Muscle layer of colon (tissue), 2 donors: ENCODE data around the gene MTIF2.
"Not testable (repeated sequence)": the region's sequence is repeated elsewhere in the genome, so short reads cannot be mapped to it uniquely, and the experiment has no call there.

ENCODE experiments used
- H3K27ac ChIP-seq: one replicate; pipeline ENCODE4 v1.7.0; 2013; ENCODE audit warnings: low read depth, mild to moderate bottlenecking, low read length, moderate library complexity
- H3K27me3 ChIP-seq, 2 donors: one replicate each; pipeline ENCODE4 v1.7.0; 2013; ENCODE audit warnings: low read length in 2 of 2, mild to moderate bottlenecking in 2 of 2; ENCODE audit not compliant: insufficient read depth in 2 of 2, control insufficient read depth in 1 of 2
- H3K36me3 ChIP-seq: one replicate; pipeline ENCODE4 v1.7.0; 2013; ENCODE audit warnings: mild to moderate bottlenecking, low read length; ENCODE audit not compliant: insufficient read depth
- H3K4me1 ChIP-seq: one replicate; pipeline ENCODE4 v1.7.0; 2013; ENCODE audit warnings: mild to moderate bottlenecking, low read length; ENCODE audit not compliant: insufficient read depth
- H3K4me3 ChIP-seq, 2 donors: one replicate each; pipeline ENCODE4 v1.7.0; 2013; ENCODE audit warnings: low read length in 2 of 2, low read depth in 1 of 2, mild to moderate bottlenecking in 1 of 2, moderate library complexity in 1 of 2
- H3K9ac ChIP-seq: one replicate; pipeline ENCODE4 v1.7.0; 2013; ENCODE audit warnings: low read length
- H3K9me3 ChIP-seq: one replicate; pipeline ENCODE4 v1.7.0; 2013; ENCODE audit warnings: mild to moderate bottlenecking, low read length
- donor health status: abdominal sarcoma.
- donor health status: Adenocarcinoma of cecum.

The MTIF2 gene

DNA sequence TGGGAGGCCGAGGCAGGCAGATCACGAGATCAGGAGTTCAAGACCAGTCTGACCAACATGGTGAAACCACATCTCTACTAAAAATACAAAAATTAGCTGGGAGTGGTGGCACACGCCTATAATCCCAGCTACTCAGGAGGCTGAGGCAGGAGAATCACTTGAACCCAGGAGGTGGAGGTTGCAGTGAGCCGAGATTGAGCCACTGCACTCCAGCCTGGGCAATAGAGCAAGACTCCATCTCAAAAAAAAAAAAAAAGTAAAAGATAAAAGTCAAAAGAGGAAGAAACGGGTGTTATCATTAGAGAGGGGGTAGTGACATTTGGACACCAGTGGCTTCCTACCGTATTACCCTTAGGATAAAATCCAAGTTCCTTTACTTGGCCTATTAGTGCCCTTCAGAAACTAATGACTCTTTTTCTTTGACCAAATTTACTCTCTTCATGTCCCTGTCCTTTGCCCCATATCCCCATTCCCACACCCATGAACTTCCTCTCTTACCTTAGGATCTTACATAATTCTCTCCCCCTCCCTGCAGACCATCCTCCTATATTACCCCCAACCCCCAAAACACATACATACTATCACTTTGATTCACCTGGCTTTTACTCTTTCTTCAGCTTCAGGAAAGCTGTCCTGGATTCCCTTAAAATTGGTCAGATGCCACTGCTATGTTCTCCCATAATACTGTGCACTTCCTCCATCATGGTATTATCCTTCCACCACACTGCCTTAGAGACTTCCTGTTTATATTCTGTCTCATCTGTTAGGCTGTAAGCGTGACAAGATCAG is 41.4 kb downstream of the MTIF2 start:
- H3K4me3 ChIP-seq, H3K27me3 ChIP-seq, H3K36me3 ChIP-seq, H3K4me1 ChIP-seq, H3K9me3 ChIP-seq, H3K9ac ChIP-seq: not testable (repeated sequence)
- H3K27ac ChIP-seq: peak overlapping the region; percentile 20

DNA sequence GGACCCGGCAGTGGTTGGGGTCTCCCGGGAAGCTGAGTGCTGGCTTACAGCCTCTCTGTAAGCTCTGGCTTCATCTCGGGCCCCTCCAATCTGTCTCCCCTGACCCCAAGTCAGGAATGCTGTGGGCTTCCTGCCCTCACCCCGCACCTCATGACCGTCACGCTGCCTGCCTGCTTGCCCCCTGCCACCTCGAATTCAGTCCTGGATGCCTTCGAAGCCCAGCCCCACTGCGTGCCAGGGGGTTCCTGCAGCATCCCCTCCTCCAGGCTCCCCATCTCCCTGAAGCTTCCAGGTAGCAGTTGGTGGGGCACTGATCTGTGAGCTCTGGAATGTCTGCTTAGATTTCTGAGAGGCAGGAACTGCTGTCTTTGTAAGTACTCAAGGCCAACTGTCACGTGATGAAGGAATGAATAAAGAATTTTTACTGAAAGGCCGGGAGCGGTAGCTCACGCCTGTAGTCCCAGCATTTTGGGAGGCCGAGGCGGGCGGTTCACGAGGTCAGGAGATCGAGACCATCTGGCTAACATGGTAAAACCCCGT is 43.5 kb downstream of the MTIF2 start:
- no peaks in the 10 kb centered on the region for H3K9me3 ChIP-seq
- peaks cover 6% of the 10 kb centered on the region for H3K4me1 ChIP-seq
- no peaks in the 10 kb centered on the region for H3K27me3 ChIP-seq
- H3K36me3 ChIP-seq: no peaks in the 10 kb centered on the region
- no peak overlapping the region for H3K27ac ChIP-seq
- H3K4me3 ChIP-seq: no peak overlapping the region
- H3K9ac ChIP-seq: no peak overlapping the region

GRCh38 chr2:55224761-55225261 is 44.2 kb downstream of the MTIF2 start:
- Histone ChIP-seq H3K4me3 (no peak overlapping the region), H3K36me3 (no peaks in the 10 kb centered on the region), H3K27ac (no peak overlapping the region), H3K9ac (no peak overlapping the region), H3K9me3 (no peaks in the 10 kb centered on the region), H3K4me1 (peaks cover 6% of the 10 kb centered on the region), H3K27me3 (no peaks in the 10 kb centered on the region)

DNA sequence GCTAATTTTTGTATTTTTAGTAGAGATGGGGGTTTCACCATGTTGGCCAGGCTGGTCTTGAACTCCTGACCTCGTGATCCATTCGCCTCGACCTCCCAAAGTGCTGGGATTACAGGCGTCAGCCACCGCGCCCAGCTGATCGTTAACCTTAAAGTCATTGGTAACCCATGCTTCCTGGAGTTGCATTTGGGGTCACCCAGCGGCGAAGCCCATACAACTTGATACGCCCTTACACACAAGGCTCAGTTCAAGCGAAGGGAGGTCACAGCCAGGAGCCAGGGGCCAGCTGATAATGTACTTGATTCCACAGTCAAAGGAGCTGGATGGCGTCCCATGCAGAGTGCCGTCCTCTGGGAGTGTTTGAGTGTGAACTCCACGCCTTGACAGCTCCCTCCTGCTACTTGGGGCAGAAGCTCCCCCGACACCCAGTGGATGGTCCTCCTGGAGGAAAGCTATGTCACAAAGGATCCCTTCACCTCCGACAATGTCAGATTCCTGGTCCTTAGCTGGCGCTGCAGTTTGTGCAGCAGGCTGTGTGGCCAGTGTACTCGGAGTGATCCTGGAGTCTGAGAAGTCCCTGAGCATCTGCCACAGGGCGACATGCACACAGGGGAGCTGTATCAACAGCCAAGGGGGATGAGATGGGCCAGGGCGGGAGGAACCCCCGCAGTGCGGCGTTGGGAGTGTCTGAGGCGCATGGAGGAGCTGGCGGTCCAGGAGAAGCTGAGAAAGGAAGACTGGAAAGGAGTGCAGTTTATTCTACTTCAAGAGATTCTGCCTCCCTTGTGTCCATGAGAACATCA is 44.9 kb downstream of the MTIF2 start:
- Histone ChIP-seq H3K9me3 (no peaks in the 10 kb centered on the region), H3K9ac (no peak overlapping the region), H3K27ac (no peak overlapping the region), H3K36me3 (no peaks in the 10 kb centered on the region), H3K4me3 (peak overlapping the region in 1 of 2 donors; percentile 49), H3K4me1 (peaks cover 6% of the 10 kb centered on the region), H3K27me3 (no peaks in the 10 kb centered on the region)

DNA sequence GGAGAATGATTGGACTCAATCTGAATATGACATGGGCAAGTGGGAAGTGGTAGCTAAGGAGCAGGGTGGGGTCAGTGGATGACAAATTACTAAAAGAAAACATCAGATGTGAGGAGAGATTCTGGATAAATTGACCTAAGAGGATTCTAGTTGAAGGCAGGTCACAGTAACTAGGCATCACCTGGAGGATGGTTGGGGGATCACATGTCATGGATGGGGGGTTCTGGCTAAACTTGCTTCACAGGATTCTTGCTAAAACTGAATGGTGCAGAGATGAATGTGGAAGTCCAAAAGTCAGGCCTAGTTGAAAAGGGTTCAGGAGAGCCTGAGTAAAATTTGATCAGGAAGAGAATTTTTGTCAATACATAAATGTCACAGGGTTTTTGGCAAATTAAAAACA is 55.2 kb downstream of the MTIF2 start:
- Histone ChIP-seq H3K9me3 (no peaks in the 10 kb centered on the region), H3K27me3 (no peaks in the 10 kb centered on the region), H3K4me1 (no peaks in the 10 kb centered on the region), H3K9ac (no peak overlapping the region), H3K4me3 (no peak overlapping the region), H3K27ac (no peak overlapping the region), H3K36me3 (no peaks in the 10 kb centered on the region)

DNA sequence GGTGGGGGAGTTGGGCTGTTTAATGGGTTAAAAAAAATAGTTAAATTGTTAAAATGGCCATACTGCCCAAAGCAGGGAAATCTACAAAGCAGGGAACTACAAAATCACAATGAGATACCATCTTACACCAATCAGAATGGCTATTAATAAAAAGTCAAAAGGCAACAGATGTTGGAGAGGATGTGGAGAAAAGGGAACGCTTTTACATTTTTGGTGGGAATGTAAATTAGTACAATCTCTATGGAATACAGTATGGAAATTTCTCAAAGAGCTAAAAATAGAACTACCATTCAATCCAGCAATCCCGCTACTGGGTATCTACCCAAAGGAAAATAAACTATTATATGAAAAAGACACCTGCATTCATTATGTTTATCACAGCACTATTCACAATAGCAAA is 64.1 kb downstream of the MTIF2 start:
- no peaks in the 10 kb centered on the region for H3K9me3 ChIP-seq
- H3K27me3 ChIP-seq: no peaks in the 10 kb centered on the region
- no peak overlapping the region for H3K9ac ChIP-seq
- no peak overlapping the region for H3K27ac ChIP-seq
- no peaks in the 10 kb centered on the region for H3K4me1 ChIP-seq
- no peak overlapping the region for H3K4me3 ChIP-seq
- no peaks in the 10 kb centered on the region for H3K36me3 ChIP-seq

DNA sequence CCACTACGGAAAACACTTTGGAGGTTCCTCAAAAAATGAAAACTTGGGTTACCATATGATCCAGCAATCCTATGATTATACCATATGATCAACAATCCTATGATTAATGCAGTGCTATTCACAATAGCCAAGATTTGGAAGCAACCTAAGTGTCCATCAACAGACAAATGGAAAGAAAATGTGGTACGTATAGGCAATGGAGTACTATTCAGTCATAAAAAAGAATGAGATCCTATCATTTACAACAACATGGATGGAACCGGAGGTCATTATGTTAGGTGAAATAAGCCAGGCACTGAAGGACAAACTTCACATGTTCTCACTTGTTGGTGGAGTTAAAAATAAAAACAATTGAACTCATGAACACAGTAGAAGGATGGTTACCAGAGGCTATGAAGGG is 64.5 kb downstream of the MTIF2 start:
- H3K9ac ChIP-seq: no peak overlapping the region
- H3K27me3 ChIP-seq: no peaks in the 10 kb centered on the region
- no peak overlapping the region for H3K27ac ChIP-seq
- H3K36me3 ChIP-seq: no peaks in the 10 kb centered on the region
- no peak overlapping the region for H3K4me3 ChIP-seq
- H3K4me1 ChIP-seq: no peaks in the 10 kb centered on the region
- no peaks in the 10 kb centered on the region for H3K9me3 ChIP-seq

- H3K9ac ChIP-seq: no peak overlapping the region
- H3K4me1 ChIP-seq: no peaks in the 10 kb centered on the region
- peaks cover 5% of the 10 kb centered on the region for H3K36me3 ChIP-seq
- no peaks in the 10 kb centered on the region for H3K27me3 ChIP-seq
- no peaks in the 10 kb centered on the region for H3K9me3 ChIP-seq
- H3K4me3 ChIP-seq: no peak overlapping the region
- H3K27ac ChIP-seq: no peak overlapping the region
Measured at GRCh38 chr2:55200416-55200815, 68.6 kb downstream of the MTIF2 start.

DNA sequence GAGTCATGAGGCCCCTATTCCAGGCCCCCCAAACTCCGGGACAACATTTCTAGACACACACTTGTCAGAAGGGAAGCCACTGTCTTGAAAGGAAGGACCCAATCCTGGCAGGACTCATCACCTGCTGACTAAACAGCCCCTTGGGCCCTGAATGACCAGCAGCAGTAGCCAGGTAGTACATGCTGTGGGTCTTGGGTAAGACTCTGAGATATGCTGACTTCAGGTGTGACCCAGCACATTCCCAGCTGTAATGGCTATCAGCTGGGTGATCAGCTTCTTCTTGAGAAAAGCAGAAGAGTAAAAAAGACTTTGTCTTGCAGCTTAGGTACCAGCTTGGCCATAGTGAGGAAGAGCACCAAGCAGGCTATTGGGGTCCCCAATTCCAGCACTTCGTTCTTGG is 72.5 kb downstream of the MTIF2 start:
- no peaks in the 10 kb centered on the region for H3K9me3 ChIP-seq
- no peak overlapping the region for H3K27ac ChIP-seq
- H3K36me3 ChIP-seq: peaks cover 5% of the 10 kb centered on the region
- no peaks in the 10 kb centered on the region for H3K4me1 ChIP-seq
- H3K9ac ChIP-seq: no peak overlapping the region
- H3K27me3 ChIP-seq: no peaks in the 10 kb centered on the region
- H3K4me3 ChIP-seq: no peak overlapping the region

- not testable (repeated sequence) for H3K27me3 ChIP-seq, H3K4me3 ChIP-seq, H3K9ac ChIP-seq, H3K4me1 ChIP-seq, H3K36me3 ChIP-seq, H3K9me3 ChIP-seq, H3K27ac ChIP-seq
Measured at GRCh38 chr2:55191888-55192287, 77.1 kb downstream of the MTIF2 start.

DNA sequence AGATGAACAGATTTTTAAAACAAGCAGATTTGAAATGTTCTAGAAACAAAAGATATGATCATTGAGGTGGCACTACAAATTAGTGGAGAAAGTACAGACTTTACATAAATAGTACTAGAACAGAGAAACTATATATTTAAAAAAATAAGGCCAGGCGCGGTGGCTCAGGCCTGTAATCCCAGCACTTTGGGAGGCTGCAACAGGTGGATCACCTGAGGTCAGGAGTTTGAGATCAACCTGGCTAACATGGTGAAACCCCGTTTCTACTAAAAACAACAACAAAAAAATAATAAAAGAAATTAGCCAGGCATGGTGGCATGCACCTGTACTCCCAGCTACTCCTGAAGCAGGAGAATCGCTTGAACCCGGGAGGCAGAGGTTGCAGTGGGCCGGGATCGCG is 82.2 kb downstream of the MTIF2 start:
- not testable (repeated sequence) for H3K4me3 ChIP-seq, H3K4me1 ChIP-seq, H3K36me3 ChIP-seq, H3K9me3 ChIP-seq, H3K27ac ChIP-seq, H3K9ac ChIP-seq, H3K27me3 ChIP-seq
